GM18526 (cell line): Measurements from ENCODE around the gene MFGE8.

ENCODE experiments used
- POLR2A ChIP-seq: IDR thresholded peaks from 3 replicates; pipeline ENCODE4 v1.6.1; 2011; ENCODE audit not compliant: insufficient read length; ENCODE audit errors: extremely low read depth

Gene MFGE8

GRCh38 chr15:88887068-88887580 lies 26.1 kb downstream of the MFGE8 start:
- TF ChIP-seq POLR2A = no peak

GRCh38 chr15:88882785-88883184 lies 30.4 kb downstream of the MFGE8 start:
- no peak for TF ChIP-seq POLR2A

GRCh38 chr15:88881775-88882174 lies 31.4 kb downstream of the MFGE8 start:
- no peak for TF ChIP-seq POLR2A

- TF ChIP-seq POLR2A = no peak
Measured at GRCh38 chr15:88880944-88881740, 32.0 kb downstream of the MFGE8 start.

GRCh38 chr15:88878720-88879184 lies 34.4 kb downstream of the MFGE8 start:
- TF ChIP-seq POLR2A = no peak

- TF ChIP-seq POLR2A = no peak
Measured at GRCh38 chr15:88877906-88878305, 35.3 kb downstream of the MFGE8 start.

- TF ChIP-seq POLR2A = no peak
Measured at GRCh38 chr15:88877415-88877814, 35.8 kb downstream of the MFGE8 start.

- TF ChIP-seq POLR2A = no peak
Measured at GRCh38 chr15:88876573-88876972, 36.6 kb downstream of the MFGE8 start.

GRCh38 chr15:88874684-88875083 lies 38.5 kb downstream of the MFGE8 start:
- TF ChIP-seq POLR2A = no peak

GRCh38 chr15:88874275-88874674 lies 38.9 kb downstream of the MFGE8 start:
- no peak for TF ChIP-seq POLR2A

GRCh38 chr15:88873786-88874185 lies 39.4 kb downstream of the MFGE8 start:
- TF ChIP-seq POLR2A = no peak

- no peak for TF ChIP-seq POLR2A
Measured at GRCh38 chr15:88872706-88873105, 40.5 kb downstream of the MFGE8 start.

- no peak for TF ChIP-seq POLR2A
Measured at GRCh38 chr15:88872106-88872505, 41.1 kb downstream of the MFGE8 start.

- TF ChIP-seq POLR2A = no peak
Measured at GRCh38 chr15:88871313-88871712, 41.9 kb downstream of the MFGE8 start.

GRCh38 chr15:88866295-88866881 lies 46.8 kb downstream of the MFGE8 start:
- no peak for TF ChIP-seq POLR2A

- TF ChIP-seq POLR2A = no peak
Measured at GRCh38 chr15:88865498-88866099, 47.6 kb downstream of the MFGE8 start.

- no peak for TF ChIP-seq POLR2A
Measured at GRCh38 chr15:88864861-88865497, 48.2 kb downstream of the MFGE8 start.
